GM21825 (cell line): ENCODE data around the gene POLR2J3.
A peak's percentile ranks its signal among the peaks of the same experiment; 100 is the strongest.
"Not testable (repeated sequence)": the region's sequence is repeated elsewhere in the genome, so short reads cannot be mapped to it uniquely, and the experiment has no call there.

Source experiments
- ATAC-seq: cut with Tn5 transposase; IDR thresholded peaks from one replicate; pipeline ENCODE4 v1.9.1; 2021; ENCODE audit warnings: mild to moderate bottlenecking, moderate library complexity; ENCODE audit not compliant: unreplicated experiment

Gene POLR2J3

DNA sequence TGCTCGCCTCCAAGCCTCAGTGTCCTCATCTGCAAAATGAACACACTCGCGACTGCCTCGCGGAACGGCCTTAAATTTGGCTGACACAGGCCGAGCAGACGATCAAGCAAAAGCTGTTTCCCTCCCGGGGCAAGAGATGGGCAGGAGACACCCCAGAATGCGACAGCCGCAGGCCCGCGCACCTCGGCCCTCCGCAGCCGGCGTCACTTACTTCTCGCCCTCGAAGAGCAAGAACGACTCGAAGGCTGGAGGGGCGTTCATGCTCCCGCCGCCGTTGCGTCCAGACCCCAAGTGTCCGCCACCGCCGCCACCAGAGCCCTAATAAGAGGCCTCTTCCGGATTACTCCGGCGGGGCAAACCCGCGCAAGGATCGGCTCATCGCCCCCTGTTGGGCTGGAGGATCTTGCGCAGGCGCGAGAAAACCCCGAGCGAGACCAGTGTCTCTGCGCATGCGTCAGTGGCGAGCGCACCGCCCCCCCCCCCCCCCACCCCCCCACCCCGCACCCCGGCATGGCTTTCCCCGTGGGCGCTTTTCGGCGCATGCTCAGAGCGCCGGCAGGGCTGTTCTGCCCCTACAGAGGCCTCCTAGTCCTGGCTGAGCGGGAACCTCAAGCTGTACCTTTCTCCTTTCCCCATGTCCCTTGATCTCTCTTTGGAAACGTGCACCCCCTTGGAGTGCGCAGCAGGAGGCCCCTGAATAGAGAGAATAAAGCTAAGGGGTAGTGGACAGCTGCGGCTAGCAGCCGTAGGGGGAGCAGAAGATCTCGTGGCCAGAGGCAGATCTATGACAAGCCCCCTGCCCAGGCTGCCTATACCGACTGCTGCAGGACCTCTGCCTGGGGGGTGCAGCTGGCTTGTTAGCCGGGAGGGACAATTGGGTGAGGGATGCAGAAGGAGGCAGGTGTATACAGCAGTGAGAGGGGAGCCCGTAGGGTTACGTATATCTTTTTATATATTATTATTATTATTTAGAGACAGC is at the start of gene POLR2J3:
Gene POLR2J3, minus strand, starts transcription at position 323 of the 979 bp plus-strand sequence. Its CDS starts 62 bp downstream, at position 261.
- peak; percentile 89 for ATAC-seq

DNA sequence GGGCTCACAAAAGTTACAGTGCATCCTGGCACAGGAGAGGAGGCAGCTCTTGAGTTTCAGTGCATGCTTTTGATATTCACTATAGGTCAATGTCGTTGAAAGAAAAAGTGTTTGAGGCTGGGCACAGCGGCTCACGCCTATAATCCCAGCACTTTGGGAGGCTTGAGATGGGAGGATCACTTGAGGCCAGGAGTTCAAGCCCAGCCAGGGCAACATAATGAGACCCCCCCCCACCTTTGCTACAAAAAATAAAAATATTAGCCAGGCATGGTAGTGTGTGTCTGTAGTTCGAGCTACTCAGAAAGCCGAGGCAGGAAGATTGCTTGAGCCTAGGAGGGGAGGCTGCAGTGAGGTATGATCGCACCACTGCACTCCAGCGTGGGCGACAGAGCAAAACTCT is 45.7 kb upstream of the POLR2J3 start:
- ATAC-seq = not testable (repeated sequence)

DNA sequence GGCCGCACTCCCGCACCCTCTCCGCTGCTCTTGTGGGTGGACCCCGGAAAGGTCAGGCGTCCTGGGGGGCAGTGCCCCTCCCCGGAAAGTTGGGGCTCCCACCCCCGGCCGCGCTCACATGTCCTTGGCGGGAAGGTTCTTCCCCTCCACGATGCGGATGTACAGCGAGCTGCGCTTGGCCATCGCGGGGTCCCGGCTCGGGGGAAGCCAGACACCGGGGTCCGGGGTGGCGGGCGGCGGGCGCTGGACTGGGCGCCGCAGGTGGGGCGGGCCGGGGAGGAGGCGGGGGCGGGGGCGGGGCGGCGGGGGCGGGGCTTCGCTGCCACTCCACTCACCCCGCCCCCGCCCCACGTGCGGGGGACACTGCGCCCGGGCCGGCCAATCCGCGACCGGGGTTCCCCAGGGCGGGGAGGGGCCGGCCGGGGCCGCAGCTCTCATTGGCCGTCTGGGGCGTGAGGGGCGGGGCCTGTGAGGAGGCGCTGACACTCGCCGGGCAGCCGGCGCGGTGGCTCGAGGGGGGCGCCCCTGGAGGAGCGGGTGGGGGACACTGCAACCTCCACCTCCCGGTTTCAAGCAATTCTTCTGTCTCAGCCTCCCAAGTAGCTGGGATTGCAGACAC is 44.2 kb upstream of the POLR2J3 start, which contains the start of gene RASA4:
Gene RASA4, minus strand, starts transcription at position 250 of the 619 bp plus-strand sequence. Its CDS starts 67 bp downstream, at position 183.
- ATAC-seq = peak; percentile 58

DNA sequence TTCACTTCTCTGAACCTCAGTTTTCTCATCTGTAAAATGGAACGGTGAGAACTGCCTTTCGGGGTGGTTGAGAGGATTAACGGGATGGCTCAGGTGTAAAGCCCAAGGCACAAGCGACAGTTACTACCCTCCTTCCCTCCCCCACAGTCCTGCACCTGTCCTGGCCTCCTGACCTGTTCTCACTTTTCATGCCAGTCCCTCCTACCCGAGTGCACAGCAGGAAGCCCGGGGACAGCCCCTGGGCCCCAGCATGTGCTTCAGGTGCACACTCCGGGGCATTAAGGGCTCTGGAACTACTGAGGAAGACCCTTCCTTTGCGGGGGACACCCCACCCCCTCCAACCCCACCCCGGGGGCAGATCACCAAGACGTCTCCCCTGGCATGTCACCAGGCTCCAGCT is 43.5 kb upstream of the POLR2J3 start:
- ATAC-seq = peak; percentile 5

DNA sequence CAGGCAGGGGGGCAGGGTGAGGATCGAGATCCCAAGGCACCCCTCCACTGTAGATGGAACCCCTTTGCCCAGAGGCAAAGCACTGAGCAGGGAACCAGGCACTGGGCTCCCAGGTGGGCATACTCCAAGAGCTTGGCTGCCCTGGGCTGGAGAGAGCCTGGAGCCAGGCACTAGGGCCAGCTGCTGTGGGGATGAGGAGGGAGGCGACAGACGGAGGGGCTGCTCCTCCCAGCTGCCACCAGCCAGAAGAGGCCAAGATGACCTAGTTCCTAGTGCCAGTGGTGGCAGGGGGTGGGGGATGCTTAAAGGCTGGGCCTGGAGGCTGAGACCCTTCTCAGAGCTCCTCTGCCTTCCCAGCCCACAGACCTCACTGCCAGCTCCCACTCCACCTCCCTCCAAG is 42.5 kb upstream of the POLR2J3 start:
- ATAC-seq = not testable (repeated sequence)

DNA sequence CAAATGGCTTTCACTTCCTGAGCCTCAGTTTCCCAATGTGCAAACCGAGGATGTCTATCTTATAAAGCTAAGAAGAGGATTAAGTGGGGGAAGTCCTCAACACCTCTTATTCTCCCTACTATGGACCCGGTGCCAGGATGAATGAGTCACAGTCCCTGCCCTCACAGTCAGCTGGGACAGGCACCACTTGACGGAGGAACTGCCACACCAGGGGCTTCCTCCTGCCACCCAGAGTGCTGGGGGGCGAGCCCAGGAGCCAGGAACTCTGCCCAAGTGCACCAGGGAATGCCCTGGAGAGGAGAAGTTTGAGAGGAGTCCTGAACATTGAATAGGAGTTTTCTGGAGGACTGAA is 41.9 kb upstream of the POLR2J3 start:
- peak; percentile 24 for ATAC-seq

DNA sequence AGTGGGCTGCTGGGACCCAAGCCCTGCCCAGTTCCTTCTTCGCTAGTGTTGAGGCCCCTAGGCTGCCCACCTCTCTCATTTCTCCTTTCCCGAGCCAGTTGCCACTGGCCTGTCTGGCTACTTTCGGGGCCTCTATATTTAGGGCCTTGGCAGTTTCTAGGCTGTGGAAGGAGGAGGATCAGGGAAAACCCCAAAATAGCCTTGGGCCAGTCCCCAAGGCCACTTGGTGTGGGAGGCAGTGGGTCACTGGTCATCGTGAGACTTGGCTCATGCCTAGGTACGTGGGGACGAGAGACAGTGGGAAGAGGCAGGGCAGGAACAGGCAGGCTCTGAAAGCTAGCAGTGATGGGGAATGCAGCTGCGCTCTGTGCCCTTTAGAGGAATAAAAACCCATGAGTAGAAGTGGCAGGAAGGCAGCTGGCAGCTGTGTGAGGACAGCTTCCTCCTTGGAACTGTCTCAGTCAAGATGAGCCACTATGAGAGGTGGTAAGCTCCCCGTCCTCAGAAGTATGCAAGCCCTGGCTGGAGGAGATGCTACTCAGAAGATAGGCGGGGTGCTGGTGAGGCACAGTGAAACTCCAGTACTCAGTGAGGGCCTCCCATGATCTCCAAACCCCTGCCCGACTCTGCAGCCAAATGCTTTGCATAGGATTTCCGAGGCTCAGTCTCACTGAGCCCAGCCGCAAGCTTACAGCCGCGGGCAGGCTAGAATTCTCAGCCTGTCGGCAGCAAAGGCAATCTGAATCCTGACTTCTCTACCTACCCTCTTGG is 41.4 kb upstream of the POLR2J3 start:
- ATAC-seq = peak; percentile 50

DNA sequence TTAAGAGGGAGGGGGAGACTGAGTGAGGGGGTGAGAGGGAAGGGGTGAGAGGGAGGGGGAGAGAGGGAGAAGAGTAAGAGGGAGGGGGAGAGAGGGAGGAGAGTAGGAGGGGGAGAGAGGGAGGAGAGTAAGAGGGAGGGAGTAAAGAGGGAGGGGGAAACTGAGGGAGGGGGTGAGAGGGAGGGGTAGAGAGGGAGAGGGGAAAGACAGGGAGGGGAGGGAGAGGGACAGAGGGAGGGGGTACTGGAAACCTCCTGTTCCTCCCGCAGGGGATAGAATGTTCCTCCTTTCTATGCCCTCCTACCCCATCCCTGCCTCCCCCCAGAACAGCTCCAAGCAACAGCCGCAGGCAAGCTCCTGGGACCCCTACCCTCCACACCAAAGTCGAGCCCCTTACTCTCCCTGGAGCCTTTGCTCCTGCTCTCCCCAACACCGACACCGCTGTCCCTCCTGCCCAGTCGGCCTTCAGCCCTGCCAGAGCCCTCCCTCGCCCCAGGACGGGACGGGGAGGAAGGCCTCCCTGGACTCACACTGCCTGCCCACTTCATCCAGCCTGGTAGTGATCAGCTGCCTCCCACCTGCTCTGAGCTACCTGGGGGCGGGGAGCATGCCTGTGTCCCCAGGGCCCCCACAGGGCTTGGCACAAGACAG is 39.4 kb upstream of the POLR2J3 start:
- not testable (repeated sequence) for ATAC-seq

DNA sequence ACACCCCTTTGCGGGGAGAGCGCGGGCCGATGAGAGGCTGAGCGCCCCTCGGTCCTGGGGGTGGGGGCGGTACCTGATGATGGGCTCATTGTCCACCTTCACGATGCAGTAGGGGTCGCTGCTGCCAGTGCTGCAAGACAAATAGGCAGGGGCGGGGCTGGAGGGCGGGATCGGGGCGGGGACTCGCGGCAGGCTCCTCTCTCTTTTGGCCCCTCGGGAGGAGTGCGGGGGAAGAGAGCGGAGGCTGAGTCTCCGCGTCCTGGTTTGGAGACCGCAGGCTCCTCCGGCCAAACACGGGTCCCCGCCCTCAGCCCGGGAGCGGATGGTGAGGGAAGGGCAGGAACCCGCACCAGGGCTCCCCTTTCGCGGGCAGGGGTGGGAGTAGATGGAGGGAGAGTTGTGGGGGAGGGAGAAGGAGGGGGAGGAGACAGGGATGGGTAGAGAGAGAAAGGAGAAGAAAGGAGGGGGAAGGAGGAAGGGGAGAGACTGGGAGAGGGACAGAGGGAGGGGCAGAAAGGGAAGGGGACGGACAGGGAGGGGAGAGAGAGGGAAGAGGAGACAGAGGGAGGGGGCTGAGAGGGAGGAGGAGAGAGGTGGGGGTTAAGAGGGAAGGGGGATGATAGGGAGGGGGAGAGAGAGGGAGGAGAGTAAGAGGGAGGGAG is 38.8 kb upstream of the POLR2J3 start:
- peak; percentile 34 for ATAC-seq

DNA sequence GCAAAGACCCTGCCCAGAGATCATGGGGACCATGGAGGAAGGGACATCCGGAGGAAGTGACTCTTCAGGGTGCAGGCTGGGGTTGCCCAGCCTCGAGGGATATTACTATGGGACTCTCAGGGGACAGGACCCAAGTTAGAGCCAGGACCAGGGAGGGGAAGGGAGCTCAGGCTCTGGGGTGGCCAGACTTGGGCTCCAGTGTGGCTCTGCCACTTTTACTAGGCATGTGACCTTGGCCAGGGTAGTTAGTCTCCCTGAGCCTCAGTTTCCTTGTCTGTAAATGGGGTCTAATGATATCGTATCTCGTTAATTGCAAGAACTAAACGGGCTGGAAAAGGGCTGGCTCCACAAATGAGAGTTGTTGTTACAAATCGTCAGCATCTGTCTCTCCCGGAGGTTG is 38.1 kb upstream of the POLR2J3 start:
- not testable (repeated sequence) for ATAC-seq

DNA sequence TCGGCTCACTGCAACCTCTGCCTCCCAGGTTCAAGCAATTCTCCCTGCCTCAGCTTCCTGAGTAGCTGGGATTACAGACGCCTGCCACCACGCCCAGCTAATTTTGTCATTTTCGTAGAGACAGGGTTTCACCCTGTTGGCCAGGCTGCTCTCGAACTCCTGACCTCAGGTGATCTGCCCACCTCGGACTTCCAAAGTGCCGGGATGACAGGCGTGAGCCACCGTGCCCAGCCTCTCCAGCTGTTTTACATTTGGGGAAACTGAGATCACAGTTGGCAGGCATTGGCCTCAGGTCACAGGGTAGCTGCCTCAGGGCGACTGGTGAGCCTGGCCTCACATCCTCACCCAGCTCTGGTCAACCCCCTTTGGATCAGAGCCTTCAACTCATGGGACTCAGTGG is 37.4 kb upstream of the POLR2J3 start:
- not testable (repeated sequence) for ATAC-seq

DNA sequence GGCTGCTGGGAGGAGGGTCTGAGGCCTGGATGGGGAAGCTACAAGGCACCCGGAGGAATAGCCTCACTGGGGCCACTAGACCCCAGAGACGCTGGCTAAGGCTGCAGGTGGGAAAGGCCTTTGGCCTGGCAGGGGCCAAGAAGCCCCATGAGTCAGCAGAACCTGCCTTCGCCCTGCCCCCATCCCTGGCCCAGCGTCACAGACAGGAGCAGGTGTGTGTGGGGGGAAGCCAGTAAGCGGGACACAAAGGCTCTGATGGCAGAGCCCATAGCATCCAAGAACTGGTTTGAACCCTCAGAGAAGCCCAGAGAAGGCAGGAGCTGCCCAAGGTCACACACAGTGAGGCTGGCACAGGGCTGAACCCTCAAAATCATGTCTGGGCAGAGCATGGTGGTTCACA is 34.5 kb upstream of the POLR2J3 start:
- not testable (repeated sequence) for ATAC-seq

DNA sequence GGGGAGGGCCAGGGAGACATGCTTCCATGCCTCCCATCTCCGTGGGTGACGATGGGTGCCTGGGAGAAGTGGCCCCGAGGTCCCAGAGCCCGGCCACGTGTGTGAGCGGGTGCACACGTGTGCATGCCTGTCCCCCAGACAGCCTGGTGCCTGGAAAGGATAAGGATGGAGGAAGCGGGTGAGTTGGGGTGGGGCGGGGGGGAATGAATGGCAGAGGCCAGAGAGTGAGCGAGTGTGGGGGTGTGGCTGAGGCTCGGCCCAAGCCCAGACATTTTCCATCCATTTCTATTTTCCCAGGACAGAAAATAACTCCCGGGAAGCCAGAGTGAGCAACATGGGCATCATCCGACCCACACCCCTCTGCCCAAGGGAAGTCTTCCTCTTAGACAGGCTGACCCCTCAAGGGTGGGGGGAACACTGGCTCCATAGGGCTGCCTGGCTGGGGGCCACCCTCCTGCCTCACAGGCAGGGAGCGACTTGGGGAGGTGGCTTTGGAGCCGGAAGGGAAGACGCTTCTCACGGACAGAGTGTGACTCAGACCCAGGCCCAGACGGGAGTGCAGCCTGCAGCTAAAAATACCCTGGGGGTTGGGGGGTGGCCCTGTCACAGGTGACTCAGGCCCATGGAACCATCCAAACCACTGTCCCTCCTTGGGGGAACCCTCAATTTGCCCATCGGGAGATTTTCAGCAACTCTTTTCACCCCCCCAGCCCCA is 32.2 kb upstream of the POLR2J3 start:
- ATAC-seq = not testable (repeated sequence)

DNA sequence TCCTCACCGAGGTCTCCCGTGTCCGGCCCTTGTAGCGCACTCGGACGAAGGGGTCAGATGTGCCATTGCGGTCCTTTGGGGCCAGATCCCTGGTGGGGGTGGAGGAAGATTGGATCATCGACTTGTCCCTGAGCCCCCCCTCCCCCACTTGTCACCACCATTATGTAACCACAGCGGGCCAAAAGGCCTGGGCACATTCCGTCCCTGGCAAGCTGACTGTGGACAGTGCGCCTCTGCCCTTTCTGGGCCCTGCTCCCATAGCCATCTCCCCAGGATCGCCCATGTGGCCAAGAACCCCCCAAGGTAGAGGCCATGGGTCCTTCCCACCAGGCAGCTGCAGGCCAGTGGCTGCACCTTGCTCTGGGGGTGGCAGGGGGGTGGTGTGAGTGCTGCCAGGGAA is 29.9 kb upstream of the POLR2J3 start:
- not testable (repeated sequence) for ATAC-seq

DNA sequence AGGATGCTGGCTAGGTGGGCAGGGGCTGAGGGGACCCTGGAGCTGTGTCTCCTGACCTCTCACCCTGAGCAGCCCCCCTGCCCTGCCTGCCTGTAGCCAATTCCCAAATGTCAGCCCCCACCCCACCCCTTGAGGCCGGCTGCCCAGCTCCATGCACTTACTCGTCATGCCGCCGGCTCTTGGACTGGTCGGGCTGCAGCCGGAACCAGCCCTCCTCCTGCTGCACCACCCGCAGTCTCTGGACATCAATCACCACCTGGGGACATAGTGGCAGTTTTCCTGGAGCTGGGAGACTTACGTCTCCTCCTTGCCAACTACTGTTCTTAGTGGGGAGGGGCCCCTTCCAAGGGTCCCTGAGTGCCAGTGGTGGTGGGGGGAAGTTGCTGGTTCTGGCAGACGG is 27.3 kb upstream of the POLR2J3 start:
- not testable (repeated sequence) for ATAC-seq

DNA sequence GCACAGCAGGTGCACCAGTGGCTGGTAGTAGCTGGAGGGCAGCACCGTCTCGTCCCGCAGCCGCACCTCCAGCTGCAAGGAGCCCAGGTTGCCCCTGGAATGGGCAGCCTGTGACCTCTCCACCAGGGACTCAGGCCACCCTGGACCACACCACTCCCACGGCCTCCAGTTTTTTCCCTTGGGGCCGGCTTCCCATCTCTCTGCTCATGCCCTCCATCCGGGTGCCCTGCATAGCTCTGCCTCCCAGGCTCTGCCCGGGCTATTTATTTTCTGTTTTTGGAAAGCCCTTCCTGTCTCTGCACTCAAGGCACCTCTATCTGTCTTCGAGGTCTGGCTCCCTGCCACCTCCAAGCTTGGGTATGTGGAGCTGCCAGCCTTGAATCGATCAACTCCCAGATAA is 23.7 kb upstream of the POLR2J3 start:
- not testable (repeated sequence) for ATAC-seq

DNA sequence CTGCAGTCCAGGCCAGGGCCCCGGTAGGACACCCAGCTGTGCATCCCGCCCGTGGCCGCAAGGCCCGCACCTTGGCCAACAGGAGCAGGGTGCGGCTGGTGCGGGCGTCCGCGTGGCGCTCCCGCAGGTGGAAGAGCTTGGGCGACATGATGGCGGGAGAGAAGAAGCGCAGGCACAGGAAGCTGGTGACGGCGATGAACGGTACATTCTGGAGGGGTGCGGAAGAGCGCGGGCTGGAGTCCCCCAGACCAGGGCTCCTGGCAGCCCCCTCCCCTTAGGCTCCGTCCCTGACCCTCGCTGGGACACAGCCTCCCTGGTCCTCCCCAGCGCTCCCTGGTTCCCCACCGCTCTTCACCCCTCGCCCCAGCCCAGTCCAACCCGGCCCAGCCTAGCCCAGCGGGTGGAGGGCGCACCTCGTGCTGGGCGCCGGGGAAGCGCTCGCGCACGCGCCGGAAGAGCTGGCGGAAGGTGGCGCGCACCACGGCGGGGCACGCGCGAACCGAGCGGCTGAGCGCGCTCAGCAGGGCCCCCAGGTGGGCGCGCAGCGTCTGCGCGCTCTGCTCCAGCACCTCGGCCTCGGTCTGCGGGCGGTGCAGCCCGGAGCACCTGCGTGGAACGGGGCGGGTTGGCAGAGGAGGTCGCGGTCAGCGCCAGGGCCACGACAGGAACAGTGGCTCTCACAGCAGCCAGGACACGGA is 21.4 kb upstream of the POLR2J3 start:
- peak; percentile 62 for ATAC-seq

DNA sequence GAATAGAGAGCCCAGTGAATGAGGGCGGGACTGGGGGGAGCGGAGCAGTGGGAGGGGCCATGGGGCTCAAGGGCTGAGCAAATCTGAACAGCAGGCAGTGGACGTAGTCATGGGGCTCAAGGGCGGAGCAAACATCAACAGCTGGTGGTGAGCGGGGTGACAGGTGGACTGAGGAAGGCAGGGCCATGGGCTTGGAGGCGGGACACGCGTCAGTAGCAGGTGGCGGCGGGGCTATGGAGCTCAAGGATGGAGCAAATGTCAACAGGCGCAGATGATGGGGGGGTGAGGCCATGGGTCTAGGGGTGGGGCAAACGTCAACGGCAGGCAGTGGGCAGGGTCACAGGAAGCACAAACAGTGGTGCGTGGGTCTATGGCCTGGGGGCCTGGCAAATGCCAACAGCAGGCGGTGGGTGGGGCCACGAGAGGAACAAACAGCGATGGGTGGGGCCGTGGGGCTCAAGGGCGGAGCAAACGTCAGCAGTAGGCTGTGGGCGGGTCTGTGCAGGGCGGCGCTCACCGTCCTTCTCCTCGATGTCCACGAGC is 20.2 kb upstream of the POLR2J3 start:
- peak; percentile 43 for ATAC-seq

DNA sequence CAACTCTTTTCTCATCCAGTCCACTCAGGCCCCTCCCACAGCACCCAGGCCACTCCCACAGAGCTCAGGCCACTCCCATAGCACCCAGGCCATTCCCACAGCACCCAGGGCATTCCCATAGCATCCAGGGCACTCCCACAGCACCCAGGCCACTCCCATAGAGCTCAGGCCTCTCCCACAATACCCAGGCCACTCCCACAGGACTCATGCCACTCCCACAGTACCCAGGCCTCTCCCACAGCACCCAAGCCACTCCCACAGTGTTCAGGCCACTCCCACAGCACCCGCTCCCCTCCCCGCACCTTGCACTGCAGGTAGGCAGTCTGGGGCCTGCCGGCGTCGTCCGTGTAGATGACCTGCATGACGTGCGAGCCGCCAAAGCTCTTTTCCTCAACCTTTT is 17.5 kb upstream of the POLR2J3 start:
- ATAC-seq = peak; percentile 39
